ENCODE measurements around the gene TRAF3.
A peak's percentile ranks its signal among the peaks of the same experiment; 100 is the strongest.
"Not testable (repeated sequence)": the region's sequence is repeated elsewhere in the genome, so short reads cannot be mapped to it uniquely, and the experiment has no call there.

Gene TRAF3

DNA sequence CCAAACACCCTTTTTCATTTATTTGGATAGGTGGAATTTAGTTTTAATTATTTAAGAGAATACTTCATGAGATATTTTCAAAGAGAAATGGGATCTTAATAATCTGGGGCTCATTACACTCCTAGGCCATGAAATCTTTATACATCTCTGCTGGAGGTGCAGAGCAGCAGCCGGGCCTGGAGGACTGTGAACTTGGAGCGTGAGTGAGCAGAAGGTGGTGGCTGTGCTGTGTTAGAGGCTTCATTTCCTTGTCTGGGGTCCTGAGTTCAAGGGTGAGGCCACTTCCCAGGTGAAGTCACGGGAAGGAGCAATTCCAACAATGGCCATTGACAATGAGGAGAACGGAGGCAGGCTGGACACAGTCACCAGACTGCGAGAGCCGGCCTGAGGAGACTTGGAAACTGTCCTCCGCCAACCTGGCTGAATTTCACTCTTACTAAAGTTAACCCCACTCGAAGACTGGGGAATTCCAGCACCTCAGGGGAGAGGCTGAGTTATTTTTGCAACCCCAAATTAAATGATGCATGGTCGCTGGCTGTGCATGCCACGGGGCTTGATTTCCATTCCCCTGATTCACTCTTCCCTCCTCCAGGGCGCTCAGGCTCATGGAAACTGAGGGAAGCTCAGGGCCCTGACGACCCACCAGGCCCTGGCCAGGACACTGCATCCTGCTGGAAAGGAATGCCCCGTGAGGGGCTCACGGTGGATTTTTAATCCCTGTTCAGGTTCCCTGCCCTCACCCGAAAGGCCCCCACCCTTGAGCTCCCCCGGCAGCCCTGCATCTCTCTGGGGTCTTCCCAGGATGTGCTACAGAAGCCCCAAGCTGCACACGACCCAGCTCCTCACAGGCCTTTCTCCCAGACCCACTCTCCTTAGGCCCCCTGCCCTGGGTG lies 22.6 kb upstream of the TRAF3 start:
- no peak for DNase-seq

DNA sequence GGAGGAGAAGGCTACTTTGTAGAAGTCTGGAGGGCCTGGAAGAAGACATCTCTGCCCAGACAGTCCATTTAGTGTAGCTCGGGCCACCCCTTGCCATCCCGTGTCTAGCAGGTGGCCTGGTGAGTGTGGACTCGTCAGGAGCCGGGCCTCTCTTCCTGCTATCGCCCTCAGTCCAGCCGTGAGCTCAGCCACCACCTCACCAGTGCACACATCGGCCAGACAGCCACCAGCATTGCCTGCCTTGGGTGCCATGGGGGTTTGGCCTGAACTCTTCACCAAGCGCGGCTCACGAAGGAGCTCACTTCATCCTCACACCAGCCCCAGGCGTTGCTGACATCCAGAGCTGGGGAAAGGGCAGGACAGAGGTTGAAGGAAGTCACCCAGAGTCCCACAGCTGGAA lies 19.6 kb upstream of the TRAF3 start:
- no peak for DNase-seq

- no peak for DNase-seq
Observed at GRCh38 chr14:102758087-102758486, 19.2 kb upstream of the TRAF3 start.

DNA sequence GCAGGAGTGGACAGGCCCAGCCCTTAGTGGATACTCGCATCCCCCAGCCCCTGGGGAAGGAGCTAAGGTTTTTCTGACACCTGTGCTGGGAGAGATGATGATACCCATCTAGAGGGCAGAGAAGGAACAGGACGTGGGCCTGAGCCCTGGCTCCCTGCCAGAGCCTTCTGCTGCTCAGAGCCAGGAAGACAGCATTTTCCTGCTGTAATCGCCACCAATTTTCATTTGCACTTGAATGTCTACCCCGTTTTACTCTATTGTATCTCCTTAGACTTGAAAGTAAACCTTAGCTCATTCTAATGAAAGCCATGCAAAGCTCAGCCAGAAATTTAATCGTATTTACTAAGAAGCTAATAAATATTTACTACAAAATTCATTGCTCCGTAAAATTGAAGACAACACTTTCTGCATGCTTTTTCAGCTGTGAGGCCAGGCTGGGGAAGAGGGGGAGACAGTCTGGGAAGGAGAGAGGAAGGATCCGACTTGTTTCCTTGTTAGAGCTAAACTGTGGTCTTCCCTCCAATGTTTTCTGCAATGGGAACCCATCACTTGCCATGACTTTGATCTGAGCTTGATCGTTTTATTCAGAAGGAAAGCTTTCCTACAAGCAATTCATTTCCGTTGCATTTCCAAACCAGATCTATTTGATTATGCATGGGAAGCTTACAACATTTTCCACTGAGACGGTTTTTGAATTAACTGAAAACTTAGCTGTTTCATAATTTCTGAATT lies 17.6 kb upstream of the TRAF3 start:
- DNase-seq = no peak

DNA sequence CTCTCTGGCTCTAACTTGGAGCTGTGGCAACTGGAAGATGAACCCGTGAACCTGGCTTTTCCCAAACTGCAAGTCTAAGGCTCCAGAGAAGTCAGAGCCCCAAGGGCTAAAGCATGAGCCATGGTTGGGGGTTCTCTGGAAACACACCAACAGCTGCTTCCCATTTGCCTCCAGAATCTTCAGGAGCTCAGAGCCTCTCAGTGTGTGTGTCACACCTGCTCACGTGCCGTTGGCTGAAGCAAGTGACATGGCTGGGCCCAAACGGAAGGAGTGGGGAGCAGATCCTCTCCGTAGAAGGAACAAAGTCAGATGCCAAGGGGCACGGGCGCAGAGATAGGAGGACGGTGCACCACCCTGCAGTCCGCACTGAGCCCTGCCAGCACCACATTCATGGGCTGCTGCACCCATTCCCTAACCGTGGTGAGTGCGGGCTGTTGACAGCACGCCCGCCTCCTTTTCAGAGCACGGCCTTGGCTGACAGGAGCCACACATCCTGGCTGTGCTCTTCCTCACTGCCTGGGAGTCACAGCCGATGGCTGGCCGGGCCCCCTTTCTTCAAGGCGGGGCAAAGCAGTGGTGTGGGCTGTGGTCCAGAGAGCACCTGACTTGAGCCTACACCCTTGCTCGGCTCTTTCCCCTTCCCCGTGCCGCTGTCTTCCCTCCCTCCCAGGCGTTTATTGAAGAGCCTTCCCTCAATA lies 16.6 kb upstream of the TRAF3 start:
- DNase-seq = no peak

DNA sequence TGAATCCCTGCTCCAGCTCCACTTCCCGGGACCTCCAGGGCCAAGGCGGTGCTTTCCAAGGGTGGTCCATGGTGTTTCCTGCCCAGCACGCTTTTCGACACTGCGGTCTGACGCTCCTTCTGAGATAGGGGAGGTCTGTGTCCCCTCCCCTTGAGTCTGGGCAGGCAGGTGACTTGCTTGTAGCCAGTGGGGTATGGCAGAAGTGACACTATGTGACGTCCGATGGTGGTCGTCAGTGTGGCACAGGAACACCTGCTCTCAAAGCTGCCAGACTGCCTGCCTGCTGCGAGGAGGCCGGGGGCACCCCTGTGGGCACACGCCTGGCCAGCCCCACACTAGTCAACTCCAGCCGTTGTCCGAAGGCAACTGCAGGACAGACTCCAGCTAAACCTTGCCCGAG lies 16.0 kb upstream of the TRAF3 start:
- DNase-seq = no peak

DNA sequence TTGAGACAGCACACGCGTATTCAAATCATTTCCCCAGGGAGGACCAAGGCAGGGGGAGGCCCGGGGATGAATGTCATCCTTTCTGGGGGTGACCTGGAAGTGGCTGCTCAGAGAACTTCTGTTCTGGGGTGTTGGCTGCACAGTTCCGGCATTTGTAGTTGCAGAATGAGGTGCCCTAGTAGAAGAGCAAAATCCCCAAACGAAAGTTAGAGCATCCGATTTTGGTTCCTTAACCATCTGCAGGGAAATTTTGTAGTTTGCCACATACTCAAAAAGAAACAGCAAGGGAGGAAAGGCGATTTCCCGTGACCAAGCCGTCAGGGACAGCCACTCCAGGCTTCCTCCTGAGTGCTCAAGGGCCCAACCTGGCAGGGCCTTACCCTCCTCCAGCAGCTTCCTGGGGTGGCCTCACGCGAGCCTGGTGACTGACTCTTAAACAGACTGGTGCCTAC lies 13.0 kb upstream of the TRAF3 start:
- DNase-seq = no peak

- not testable (repeated sequence) for DNase-seq
Observed at GRCh38 chr14:102765770-102766169, 11.5 kb upstream of the TRAF3 start.

DNA sequence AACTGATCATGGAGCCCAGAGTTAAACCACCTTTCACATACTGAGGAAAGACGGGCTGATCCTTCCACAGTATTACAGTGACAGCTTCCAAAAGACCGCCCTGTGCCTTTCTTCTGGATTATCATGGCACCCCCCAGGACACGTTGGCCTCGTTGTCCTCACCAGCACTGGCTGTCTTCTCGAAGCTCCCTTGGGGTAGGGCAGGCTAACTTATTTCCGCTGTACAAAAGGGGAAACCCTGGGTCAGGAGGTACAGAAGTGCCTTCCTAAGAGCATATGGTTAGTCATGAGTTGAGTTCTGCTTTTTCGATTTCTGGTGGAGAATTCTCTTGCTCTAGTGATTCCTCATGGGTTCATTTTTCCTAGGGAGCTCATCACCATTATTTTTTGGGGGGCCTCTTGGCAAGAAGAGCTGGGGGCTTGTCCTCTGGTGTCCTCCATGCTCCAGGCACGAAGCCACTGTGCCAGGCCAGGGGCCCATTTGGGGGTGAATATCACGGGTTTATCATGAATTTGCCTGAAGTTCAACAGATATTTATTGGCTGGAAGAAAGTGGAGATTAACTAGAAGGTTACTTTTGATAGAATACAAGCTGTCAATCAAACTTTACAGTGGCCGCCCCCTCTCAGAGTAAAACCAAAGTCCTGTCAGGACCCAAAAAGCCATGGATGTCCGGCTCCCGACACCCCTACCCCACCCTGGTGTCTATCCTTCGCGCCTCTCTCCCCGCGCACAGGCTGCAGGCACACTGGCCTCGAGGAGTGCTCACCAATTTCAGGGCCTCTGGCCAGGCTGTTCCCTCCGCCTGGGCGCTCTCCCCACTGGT lies 8.8 kb upstream of the TRAF3 start:
- no peak for DNase-seq

- no peak for DNase-seq
Observed at GRCh38 chr14:102769049-102769327, 8.3 kb upstream of the TRAF3 start.

DNA sequence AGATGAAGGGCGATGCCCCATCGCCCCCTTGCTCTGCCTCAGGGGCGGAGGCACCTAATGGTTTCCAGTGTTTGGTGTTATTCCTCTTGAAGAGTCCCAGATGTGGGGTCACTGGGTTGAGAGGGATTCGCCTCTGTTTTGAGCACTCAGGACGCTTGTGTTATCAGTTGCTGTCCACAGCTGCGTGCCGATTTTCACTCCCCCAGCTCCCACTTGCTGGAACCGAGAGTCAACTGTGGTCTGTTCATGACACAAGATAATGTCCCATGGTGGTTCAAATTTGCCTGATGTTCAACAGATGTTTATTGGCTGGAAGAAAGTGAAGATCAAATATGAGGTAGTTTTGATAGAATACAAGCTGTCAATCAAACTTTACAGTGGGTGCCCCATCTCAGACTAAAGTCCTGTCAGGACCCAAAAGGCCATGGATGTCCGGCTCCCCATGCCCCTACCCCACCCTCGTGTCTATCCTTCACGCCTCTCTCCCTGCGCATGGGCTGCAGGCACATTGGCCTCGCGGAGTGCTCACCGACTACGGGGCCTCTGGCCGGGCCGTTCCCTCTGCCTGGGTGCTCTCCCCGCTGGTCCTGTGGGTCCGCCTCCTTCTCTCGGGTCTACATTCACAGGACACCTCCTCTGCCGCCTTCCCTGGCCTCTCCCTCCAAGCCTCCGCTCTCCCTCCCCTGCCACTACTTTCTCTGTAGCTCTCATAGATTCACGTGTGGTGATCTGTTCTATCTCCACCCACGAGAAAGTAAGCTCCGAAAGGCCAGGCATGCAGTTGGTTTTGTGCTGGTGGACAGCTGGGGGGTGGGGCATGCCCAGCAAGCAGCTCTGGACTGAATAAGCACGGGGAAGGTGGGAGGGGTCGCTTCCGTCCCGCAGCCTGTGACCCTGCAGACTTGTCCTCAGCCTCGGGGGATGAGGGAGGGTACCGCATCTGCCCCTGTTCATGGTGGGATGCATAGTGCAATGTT lies 6.8 kb upstream of the TRAF3 start:
- DNase-seq = no peak

DNA sequence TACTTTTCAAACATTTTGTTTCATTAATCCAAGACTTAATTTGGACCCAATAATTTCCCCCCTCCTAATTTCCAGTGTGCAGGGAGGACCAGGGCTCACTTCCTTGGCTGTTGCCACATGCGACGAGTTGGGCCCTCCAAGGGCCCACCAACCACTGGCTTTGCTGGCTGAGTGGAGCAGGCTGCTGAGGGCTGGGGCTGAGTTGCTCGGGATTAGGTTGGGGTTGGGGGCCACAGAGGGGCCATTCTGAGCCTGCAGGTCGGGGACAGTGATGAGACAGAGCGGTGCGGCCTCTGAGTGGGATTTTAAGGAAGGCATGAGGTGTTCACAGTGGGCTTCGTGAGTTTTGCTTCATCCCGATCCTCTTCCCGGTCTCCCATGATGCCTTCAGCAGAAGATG lies 6.1 kb upstream of the TRAF3 start:
- no peak for DNase-seq

- no peak for DNase-seq
Observed at GRCh38 chr14:102772781-102773570, 4.3 kb upstream of the TRAF3 start.

- peak; percentile 37 for DNase-seq
Observed at GRCh38 chr14:102774391-102775153, 2.7 kb upstream of the TRAF3 start.

- no peak for DNase-seq
Observed at GRCh38 chr14:102775855-102776760, 1.1 kb upstream of the TRAF3 start.

DNA sequence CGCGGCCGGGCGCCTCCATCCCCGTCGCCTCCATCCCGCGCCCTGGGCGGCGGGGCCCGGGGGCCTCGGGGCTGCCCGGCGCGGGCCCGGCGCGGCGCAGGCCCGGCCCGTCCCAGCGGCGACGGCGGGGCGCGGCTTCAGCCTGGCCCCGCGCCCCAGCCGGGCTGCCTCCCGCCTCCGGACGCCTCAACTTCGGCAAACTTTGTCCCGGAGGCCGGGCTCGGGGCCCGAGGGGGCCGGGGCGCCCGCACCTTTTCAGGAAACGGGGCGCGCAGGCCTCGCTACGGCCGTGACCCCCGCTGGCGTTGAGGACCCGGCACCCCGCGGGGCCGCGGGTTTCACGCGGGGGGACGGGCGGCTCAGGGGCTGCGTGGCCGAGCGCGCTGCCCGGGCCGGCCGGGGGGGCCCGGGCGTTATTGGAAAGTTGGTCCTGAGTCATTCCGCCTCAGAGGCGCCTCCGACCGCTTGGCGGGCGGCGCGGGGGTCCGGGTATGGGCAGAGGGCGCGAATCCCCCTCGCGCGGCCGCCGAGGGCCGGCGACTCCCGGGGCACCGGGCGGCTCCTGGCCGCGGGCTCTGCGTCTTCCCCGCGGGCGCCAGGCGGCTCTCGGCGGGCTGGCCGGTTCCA lies 575 bp downstream of the TRAF3 start:
- peak; percentile 29 for DNase-seq

DNA sequence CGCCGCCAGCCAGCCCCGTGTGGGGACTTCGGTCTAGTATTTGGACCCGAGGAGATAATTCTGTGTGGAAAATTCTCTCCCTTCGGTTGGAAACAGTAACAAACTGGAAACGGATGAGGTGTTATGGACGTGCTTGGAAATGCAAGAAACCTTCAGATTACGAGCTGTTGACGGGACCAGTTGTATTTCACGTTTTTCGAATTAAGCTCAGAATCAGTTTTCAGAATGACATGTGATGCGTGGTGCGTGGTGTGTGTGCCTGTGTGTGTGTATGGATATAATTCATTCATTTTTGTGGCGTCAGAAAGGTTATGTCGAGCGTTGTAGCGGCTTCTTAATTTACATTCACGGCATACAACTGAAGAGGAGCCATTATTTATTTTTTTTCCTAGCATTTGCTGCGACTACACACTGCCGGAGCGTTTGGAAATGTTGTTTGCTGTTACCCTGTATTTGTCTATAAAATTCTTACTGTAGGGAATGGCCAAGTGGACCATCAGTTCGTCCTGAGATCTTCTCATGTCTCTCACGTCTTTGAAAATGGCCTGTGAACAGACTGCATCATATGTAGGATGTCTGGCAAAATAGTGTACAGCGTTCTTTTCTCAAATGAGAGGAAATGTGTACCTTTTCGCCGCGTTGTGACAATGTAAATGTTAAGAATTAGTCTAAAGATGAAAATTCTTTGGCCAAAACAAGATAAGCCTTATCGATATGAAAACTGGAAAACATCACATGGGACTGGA lies 1.3 kb downstream of the TRAF3 start:
- peak; percentile 17 for DNase-seq

- DNase-seq = no peak
Observed at GRCh38 chr14:102779084-102779462, 1.8 kb downstream of the TRAF3 start.

Measured in stimulated activated CD4-positive, alpha-beta T cell treated with anti-CD3 and anti-CD28 coated beads, Interleukin-4, amount 100 ng/mL, for 1 hour (primary cell).